Measurements from ENCODE around the gene FKBP2.

FKBP2 gene

DNA sequence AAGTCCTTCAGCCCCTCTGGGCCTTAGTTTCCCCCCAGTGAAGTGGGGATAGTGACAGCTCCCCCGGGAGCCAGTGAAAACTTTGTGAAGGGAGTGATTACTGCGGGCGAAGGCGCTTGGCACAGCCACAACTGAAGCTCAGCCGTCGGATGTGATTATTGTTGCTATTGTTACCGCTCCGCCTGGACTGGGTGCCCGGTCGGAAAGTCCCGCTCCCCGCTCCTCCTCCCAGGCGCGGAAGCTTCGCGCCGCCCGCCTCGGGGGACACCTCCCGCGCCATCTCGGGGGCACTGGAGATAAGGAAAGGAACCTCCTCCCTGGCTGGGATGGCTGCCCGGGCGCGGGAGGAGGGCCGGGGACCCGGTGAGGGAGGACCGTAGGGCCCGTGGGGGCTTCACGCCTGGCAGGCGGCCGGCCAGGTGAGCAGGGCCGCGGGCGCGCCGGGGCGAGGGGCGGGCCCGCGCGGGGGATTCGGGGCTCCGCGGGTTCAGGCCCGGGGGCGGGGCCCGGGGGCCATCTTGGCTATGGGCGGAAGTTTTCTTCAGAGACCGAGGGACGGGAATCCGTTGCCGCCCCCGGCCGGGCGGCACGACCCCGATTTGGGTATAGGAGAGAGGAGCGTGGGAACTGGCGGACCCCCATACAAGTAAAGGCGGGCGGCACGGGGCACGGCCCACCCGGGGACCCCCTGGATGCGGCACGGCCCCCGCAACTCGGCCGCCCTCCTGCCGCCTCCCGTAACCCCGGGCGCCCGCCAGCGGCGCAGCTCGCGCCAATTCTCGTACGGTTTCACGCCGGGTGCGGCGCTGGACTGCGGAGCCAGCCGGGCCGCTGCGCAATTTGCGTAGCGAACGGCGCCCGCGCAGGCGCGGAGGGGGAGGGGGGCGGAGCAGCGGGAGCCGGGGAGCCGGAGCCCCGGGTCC, 44.3 kb downstream of the FKBP2 start, which contains the start of gene GPR137:
GPR137 (plus strand) TSS at position 887 of the 923 bp plus-strand sequence. CDS start 677 bp downstream, outside the sequence.
- Histone ChIP-seq H3K4me3 (ENCODE audit: insufficient read depth, low read depth, low read length) (peak within 1 kb of the TSS; percentile 86), H3K27me3 (ENCODE audit: control insufficient read depth, insufficient read depth, low read length, poor library complexity, severe bottlenecking) (peaks cover 13% of the 10 kb centered on the region), H3K4me1 (ENCODE audit: control insufficient read depth, insufficient read depth, low read length) (peaks cover 4% of the 10 kb centered on the region), H3K27ac (ENCODE audit: insufficient read depth, low read depth, low read length, poor library complexity, severe bottlenecking) (peak within 1 kb of the TSS; percentile 80), H3K9me3 (ENCODE audit: control insufficient read depth, low read length) (no peaks in the 10 kb centered on the region), H3K36me3 (ENCODE audit: control insufficient read depth, insufficient read depth, low read length) (no peaks in the 10 kb centered on the region)
- 0 to 1% methylated on average over 102 of the region's 102 CpGs for WGBS, 2 experiments

DNA sequence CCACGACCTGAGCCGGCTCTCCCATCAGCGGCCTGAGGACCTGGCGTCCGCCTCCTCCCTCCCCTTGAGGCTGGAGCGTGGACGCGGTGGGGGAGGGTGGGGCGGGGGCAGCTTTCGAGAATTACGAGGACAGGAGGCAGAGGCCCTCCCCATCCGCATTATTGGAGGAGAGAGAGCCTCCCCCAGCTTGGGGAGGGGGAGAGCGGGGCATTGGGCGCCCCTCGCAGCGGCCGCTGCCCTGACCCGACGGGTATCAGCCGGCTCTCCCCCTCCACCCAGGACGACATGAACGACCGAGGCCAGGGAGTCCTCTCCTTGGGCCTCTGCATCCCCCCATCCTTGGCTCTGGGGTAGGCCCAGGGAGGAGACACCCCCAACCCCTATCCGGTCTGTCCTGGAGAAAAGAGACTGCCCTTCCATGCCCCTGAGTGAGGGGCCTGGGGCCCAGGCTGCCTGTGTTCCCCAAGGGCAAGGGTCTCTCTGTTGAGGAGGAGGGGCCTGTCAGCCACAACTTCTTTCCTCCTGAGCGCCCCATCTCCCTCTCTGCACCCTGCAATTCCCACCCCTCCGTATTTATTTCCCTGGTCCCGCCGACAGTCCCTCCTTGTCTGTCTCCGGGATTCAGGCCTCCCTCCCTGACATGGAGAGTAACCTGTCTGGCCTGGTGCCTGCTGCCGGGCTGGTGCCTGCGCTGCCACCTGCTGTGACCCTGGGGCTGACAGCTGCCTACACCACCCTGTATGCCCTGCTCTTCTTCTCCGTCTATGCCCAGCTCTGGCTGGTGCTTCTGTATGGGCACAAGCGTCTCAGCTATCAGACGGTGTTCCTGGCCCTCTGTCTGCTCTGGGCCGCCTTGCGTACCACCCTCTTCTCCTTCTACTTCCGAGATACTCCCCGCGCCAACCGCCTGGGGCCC, 45.2 kb downstream of the FKBP2 start:
- WGBS, 2 experiments: 29 to 31% methylated on average over 39 to 40 of the region's 40 CpGs
- Histone ChIP-seq H3K27ac (ENCODE audit: insufficient read depth, low read depth, low read length, poor library complexity, severe bottlenecking) (no peak overlapping the region), H3K27me3 (ENCODE audit: control insufficient read depth, insufficient read depth, low read length, poor library complexity, severe bottlenecking) (peaks cover 23% of the 10 kb centered on the region), H3K4me3 (ENCODE audit: insufficient read depth, low read depth, low read length) (peak overlapping the region; percentile 86), H3K4me1 (ENCODE audit: control insufficient read depth, insufficient read depth, low read length) (peaks cover 5% of the 10 kb centered on the region), H3K9me3 (ENCODE audit: control insufficient read depth, low read length) (no peaks in the 10 kb centered on the region), H3K36me3 (ENCODE audit: control insufficient read depth, insufficient read depth, low read length) (no peaks in the 10 kb centered on the region)

DNA sequence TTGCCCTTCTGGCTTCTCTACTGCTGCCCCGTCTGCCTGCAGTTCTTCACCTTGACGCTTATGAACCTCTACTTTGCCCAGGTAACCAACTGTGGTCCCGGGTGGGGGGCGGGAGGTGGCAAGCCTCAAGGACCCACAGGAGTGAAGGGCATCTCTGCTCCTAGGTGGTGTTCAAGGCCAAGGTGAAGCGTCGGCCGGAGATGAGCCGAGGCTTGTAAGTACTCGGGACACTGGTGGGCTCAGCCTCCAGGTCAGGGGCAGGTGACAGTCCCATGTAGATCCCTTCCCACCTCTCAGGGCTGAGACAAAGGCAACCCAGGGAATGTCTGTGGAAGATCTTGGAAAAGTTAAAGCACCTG, 45.9 kb downstream of the FKBP2 start:
- Histone ChIP-seq H3K9me3 (ENCODE audit: control insufficient read depth, low read length) (no peaks in the 10 kb centered on the region), H3K27ac (ENCODE audit: insufficient read depth, low read depth, low read length, poor library complexity, severe bottlenecking) (no peak overlapping the region), H3K4me1 (ENCODE audit: control insufficient read depth, insufficient read depth, low read length) (peaks cover 8% of the 10 kb centered on the region), H3K4me3 (ENCODE audit: insufficient read depth, low read depth, low read length) (no peak overlapping the region), H3K27me3 (ENCODE audit: control insufficient read depth, insufficient read depth, low read length, poor library complexity, severe bottlenecking) (peaks cover 29% of the 10 kb centered on the region), H3K36me3 (ENCODE audit: control insufficient read depth, insufficient read depth, low read length) (no peaks in the 10 kb centered on the region)
- WGBS, 2 experiments: 91 to 95% methylated on average over 9 of the region's 9 CpGs

- Histone ChIP-seq H3K27ac (ENCODE audit: insufficient read depth, low read depth, low read length, poor library complexity, severe bottlenecking) (no peak overlapping the region), H3K4me3 (ENCODE audit: insufficient read depth, low read depth, low read length) (no peak overlapping the region), H3K4me1 (ENCODE audit: control insufficient read depth, insufficient read depth, low read length) (peaks cover 17% of the 10 kb centered on the region), H3K9me3 (ENCODE audit: control insufficient read depth, low read length) (no peaks in the 10 kb centered on the region), H3K27me3 (ENCODE audit: control insufficient read depth, insufficient read depth, low read length, poor library complexity, severe bottlenecking) (peaks cover 39% of the 10 kb centered on the region), H3K36me3 (ENCODE audit: control insufficient read depth, insufficient read depth, low read length) (no peaks in the 10 kb centered on the region)
- WGBS, 2 experiments: 93% methylated on average over 33 of the region's 33 CpGs
These were observed 46.9 kb downstream of the FKBP2 start for GRCh38 chr11:64287676-64288352.

DNA sequence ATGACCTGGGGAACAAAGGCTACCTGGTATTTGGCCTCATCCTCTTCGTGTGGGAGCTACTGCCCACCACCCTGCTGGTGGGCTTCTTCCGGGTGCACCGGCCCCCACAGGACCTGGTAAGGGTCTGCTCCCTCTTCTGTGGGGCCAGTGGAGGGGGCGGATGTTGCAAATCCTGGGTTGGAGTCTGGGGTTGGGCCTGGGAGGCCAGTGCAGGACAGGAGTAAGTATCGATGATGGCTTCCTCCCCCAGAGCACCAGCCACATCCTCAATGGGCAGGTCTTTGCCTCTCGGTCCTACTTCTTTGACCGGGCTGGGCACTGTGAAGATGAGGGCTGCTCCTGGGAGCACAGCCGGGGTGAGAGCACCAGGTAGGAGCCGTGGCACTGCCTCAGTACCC, 47.5 kb downstream of the FKBP2 start:
- H3K27ac ChIP-seq (ENCODE audit: insufficient read depth, low read depth, low read length, poor library complexity, severe bottlenecking): no peak overlapping the region
- H3K27me3 ChIP-seq (ENCODE audit: control insufficient read depth, insufficient read depth, low read length, poor library complexity, severe bottlenecking): peaks cover 45% of the 10 kb centered on the region
- H3K4me3 ChIP-seq (ENCODE audit: insufficient read depth, low read depth, low read length): no peak overlapping the region
- 89% methylated on average over 9 of the region's 9 CpGs for WGBS, 2 experiments
- H3K4me1 ChIP-seq (ENCODE audit: control insufficient read depth, insufficient read depth, low read length): peaks cover 17% of the 10 kb centered on the region
- no peaks in the 10 kb centered on the region for H3K9me3 ChIP-seq (ENCODE audit: control insufficient read depth, low read length)
- no peaks in the 10 kb centered on the region for H3K36me3 ChIP-seq (ENCODE audit: control insufficient read depth, insufficient read depth, low read length)

DNA sequence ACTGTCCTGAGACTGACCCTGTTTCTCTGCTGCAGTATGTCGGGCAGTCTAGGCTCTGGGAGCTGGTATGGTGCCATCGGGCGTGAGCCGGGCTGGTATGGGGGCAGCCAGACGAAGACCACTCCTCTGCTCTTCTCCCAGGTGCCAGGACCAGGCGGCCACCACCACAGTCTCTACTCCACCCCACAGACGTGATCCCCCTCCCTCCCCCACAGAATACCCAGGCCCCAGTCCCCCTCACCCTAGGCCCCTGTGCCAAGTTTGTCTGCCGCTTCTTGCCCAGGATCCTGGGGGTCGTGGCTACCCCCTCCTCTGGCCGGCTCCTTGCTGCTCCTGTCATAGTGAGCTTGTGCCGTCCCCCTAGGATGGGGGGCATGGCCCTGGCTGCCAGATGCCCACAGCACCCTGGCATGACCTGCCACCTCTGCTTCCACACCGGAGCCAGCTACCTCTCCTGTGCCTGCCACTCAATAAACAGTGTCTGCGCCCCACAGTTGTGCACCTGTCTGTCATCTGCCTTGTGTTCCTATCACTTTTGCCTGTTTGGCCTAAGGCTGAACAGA, 48.2 kb downstream of the FKBP2 start:
- peaks cover 52% of the 10 kb centered on the region for H3K27me3 ChIP-seq (ENCODE audit: control insufficient read depth, insufficient read depth, low read length, poor library complexity, severe bottlenecking)
- H3K4me1 ChIP-seq (ENCODE audit: control insufficient read depth, insufficient read depth, low read length): peaks cover 14% of the 10 kb centered on the region
- 91 to 92% methylated on average over 13 of the region's 13 CpGs for WGBS, 2 experiments
- H3K9me3 ChIP-seq (ENCODE audit: control insufficient read depth, low read length): no peaks in the 10 kb centered on the region
- H3K27ac ChIP-seq (ENCODE audit: insufficient read depth, low read depth, low read length, poor library complexity, severe bottlenecking): no peak overlapping the region
- no peak overlapping the region for H3K4me3 ChIP-seq (ENCODE audit: insufficient read depth, low read depth, low read length)
- no peaks in the 10 kb centered on the region for H3K36me3 ChIP-seq (ENCODE audit: control insufficient read depth, insufficient read depth, low read length)

- no peaks in the 10 kb centered on the region for H3K9me3 ChIP-seq (ENCODE audit: control insufficient read depth, low read length)
- WGBS, 2 experiments: 48 to 54% methylated on average over 10 of the region's 10 CpGs
- H3K27ac ChIP-seq (ENCODE audit: insufficient read depth, low read depth, low read length, poor library complexity, severe bottlenecking): no peak overlapping the region
- no peaks in the 10 kb centered on the region for H3K36me3 ChIP-seq (ENCODE audit: control insufficient read depth, insufficient read depth, low read length)
- H3K4me3 ChIP-seq (ENCODE audit: insufficient read depth, low read depth, low read length): no peak overlapping the region
- peaks cover 67% of the 10 kb centered on the region for H3K27me3 ChIP-seq (ENCODE audit: control insufficient read depth, insufficient read depth, low read length, poor library complexity, severe bottlenecking)
- peaks cover 13% of the 10 kb centered on the region for H3K4me1 ChIP-seq (ENCODE audit: control insufficient read depth, insufficient read depth, low read length)
These were observed 49.7 kb downstream of the FKBP2 start for GRCh38 chr11:64290352-64291261.

GRCh38 chr11:64291262-64291751, 50.4 kb downstream of the FKBP2 start, which contains the start of gene KCNK4:
KCNK4 (plus strand) TSS chr11:64291302; CDS start chr11:64293019, 1,717 bp downstream.
- Histone ChIP-seq H3K27me3 (ENCODE audit: control insufficient read depth, insufficient read depth, low read length, poor library complexity, severe bottlenecking) (peaks cover 74% of the 10 kb centered on the region), H3K9me3 (ENCODE audit: control insufficient read depth, low read length) (no peaks in the 10 kb centered on the region), H3K4me3 (ENCODE audit: insufficient read depth, low read depth, low read length) (peak within 1 kb of the TSS; percentile 4), H3K4me1 (ENCODE audit: control insufficient read depth, insufficient read depth, low read length) (peaks cover 13% of the 10 kb centered on the region), H3K36me3 (ENCODE audit: control insufficient read depth, insufficient read depth, low read length) (no peaks in the 10 kb centered on the region), H3K27ac (ENCODE audit: insufficient read depth, low read depth, low read length, poor library complexity, severe bottlenecking) (no peak within 1 kb of the TSS)
- WGBS, 2 experiments: 3% methylated on average over 45 of the region's 45 CpGs
